ENCODE measurements around the gene UBE2L6.

The UBE2L6 gene

DNA sequence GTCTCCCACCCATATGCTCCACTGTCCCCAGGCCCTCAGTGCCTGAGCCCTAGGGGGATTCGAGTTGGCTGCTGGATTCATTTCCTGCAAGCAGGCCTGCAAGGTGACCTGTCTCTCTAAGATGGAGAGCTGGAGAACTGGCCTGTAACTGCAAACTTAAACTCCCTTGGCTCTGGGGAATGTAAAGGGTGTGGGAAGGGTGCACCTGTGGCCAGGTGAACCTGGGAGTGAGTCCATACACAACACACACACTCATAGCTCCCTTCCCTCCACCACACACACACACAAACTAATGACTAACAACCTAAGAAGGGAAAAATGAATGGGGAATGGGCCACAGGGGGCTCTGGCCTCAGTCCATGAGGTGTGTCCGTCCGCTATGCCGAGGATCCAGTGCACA lies 15.5 kb downstream of the UBE2L6 start:
- Histone ChIP-seq H3K27me3 (ENCODE audit: control insufficient read depth, insufficient read depth, low read length) (no peaks in the 10 kb centered on the region), H3K79me2 (no peaks in the 10 kb centered on the region), H3K27ac (no peak overlapping the region), H2AFZ (no peak overlapping the region), H3K36me3 (ENCODE audit: control insufficient read depth, insufficient read depth, low read length) (no peaks in the 10 kb centered on the region), H3K4me2 (ENCODE audit: low read length) (no peak overlapping the region), H3K9me3 (ENCODE audit: control insufficient read depth, low read length) (no peaks in the 10 kb centered on the region), H3K9ac (no peak overlapping the region), H3K4me1 (no peaks in the 10 kb centered on the region), H3K4me3 (ENCODE audit: low read depth, low read length) (no peak overlapping the region)
- no peak for TF ChIP-seq CTCF (IDR thresholded peaks at IDR 0.05)

- Histone ChIP-seq H3K9ac (no peak overlapping the region), H3K9me3 (ENCODE audit: control insufficient read depth, low read length) (no peaks in the 10 kb centered on the region), H3K27me3 (ENCODE audit: control insufficient read depth, insufficient read depth, low read length) (no peaks in the 10 kb centered on the region), H3K79me2 (no peaks in the 10 kb centered on the region), H3K27ac (no peak overlapping the region), H3K4me1 (no peaks in the 10 kb centered on the region), H3K36me3 (ENCODE audit: control insufficient read depth, insufficient read depth, low read length) (no peaks in the 10 kb centered on the region), H3K4me3 (ENCODE audit: low read depth, low read length) (no peak overlapping the region), H3K4me2 (ENCODE audit: low read length) (no peak overlapping the region), H2AFZ (no peak overlapping the region)
- TF ChIP-seq CTCF (IDR thresholded peaks at IDR 0.05) = no peak
These were observed 17.5 kb downstream of the UBE2L6 start for GRCh38 chr11:57549983-57550382.

GRCh38 chr11:57547854-57548377 lies 19.6 kb downstream of the UBE2L6 start:
- no peak for TF ChIP-seq CTCF (IDR thresholded peaks at IDR 0.05)
- Histone ChIP-seq H3K9me3 (ENCODE audit: control insufficient read depth, low read length) (no peaks in the 10 kb centered on the region), H3K79me2 (no peaks in the 10 kb centered on the region), H3K9ac (no peak overlapping the region), H3K36me3 (ENCODE audit: control insufficient read depth, insufficient read depth, low read length) (no peaks in the 10 kb centered on the region), H3K4me1 (no peaks in the 10 kb centered on the region), H3K4me2 (ENCODE audit: low read length) (no peak overlapping the region), H3K27me3 (ENCODE audit: control insufficient read depth, insufficient read depth, low read length) (no peaks in the 10 kb centered on the region), H2AFZ (no peak overlapping the region), H3K4me3 (ENCODE audit: low read depth, low read length) (no peak overlapping the region), H3K27ac (no peak overlapping the region)

DNA sequence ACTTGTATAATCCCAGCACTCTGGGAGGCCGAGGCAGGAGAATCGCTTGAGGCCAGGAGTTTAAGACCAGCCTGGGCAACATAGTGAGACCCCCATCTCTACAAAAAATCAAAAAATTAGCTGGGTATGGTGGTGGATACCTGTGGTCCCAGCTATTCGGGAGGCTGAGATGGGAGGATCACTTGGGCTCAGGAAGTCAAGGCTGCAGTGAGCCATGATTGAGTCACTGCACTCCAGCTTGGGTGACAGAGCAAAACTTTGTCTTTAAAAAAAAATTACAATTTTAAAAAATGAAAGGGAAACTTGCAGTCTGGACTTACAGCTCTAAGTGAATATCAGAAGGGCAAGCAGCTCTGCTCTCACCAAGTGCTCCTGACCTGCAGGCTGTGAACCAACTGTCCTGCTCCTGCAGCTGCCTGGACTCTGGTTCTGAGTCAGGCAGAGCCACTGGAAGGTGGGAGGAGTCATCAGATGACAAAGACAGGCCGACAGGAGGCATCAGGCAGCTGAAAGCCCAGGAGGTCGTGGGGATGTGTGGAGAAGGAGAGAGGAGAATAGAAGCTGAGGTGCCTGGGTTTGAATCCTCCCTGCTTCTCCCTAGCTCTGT lies 20.5 kb downstream of the UBE2L6 start:
- TF ChIP-seq CTCF (IDR thresholded peaks at IDR 0.05) = no peak

GRCh38 chr11:57546451-57546850 lies 21.0 kb downstream of the UBE2L6 start:
- Histone ChIP-seq H3K9me3 (ENCODE audit: control insufficient read depth, low read length) (no peaks in the 10 kb centered on the region), H3K4me1 (no peaks in the 10 kb centered on the region), H3K27ac (no peak overlapping the region), H3K9ac (no peak overlapping the region), H3K4me2 (ENCODE audit: low read length) (no peak overlapping the region), H3K36me3 (ENCODE audit: control insufficient read depth, insufficient read depth, low read length) (no peaks in the 10 kb centered on the region), H2AFZ (no peak overlapping the region), H3K27me3 (ENCODE audit: control insufficient read depth, insufficient read depth, low read length) (no peaks in the 10 kb centered on the region), H3K79me2 (no peaks in the 10 kb centered on the region), H3K4me3 (ENCODE audit: low read depth, low read length) (no peak overlapping the region)
- no peak for TF ChIP-seq CTCF (IDR thresholded peaks at IDR 0.05)

More for the DNA sequence above, 20.5 kb downstream of the UBE2L6 start:
- H3K27ac ChIP-seq = no peak overlapping the region
- no peaks in the 10 kb centered on the region for H3K9me3 ChIP-seq (ENCODE audit: control insufficient read depth, low read length)
- no peak overlapping the region for H3K9ac ChIP-seq
- H3K36me3 ChIP-seq (ENCODE audit: control insufficient read depth, insufficient read depth, low read length) = no peaks in the 10 kb centered on the region
- H3K4me1 ChIP-seq = no peaks in the 10 kb centered on the region
- no peak overlapping the region for H3K4me3 ChIP-seq (ENCODE audit: low read depth, low read length)
- no peaks in the 10 kb centered on the region for H3K27me3 ChIP-seq (ENCODE audit: control insufficient read depth, insufficient read depth, low read length)
- H2AFZ ChIP-seq = no peak overlapping the region
- no peaks in the 10 kb centered on the region for H3K79me2 ChIP-seq
- H3K4me2 ChIP-seq (ENCODE audit: low read length) = no peak overlapping the region
